ENCODE data around the gene ACSS3.

Gene ACSS3

GRCh38 chr12:81303935-81304334 lies 226.1 kb downstream of the ACSS3 start:
- DNase-seq: no peak

Data from CD4-positive, alpha-beta T cell treated with Interleukin-4 for 1 hour (primary cell).